Measurements from ENCODE around the gene SORCS2. TPM values are rescaled to one million over a fixed set of nuclear protein-coding genes. Genes with fewer than 3 reads are reported as not detected.

Gene SORCS2
- total RNA-seq, 1 donor from 2014 or later = 29.5 TPM

- Mint-ChIP-seq H3K36me3 (ENCODE audit: unreplicated experiment) (peaks cover 8% of the 10 kb centered on the region), H3K4me3 (ENCODE audit: unreplicated experiment) (no peak overlapping the region), H3K9me3 (ENCODE audit: unreplicated experiment) (no peaks in the 10 kb centered on the region), H3K27me3 (ENCODE audit: unreplicated experiment) (peaks cover 10% of the 10 kb centered on the region), H3K27ac (ENCODE audit: unreplicated experiment) (no peak overlapping the region), H3K4me1 (ENCODE audit: low read depth, unreplicated experiment) (no peaks in the 10 kb centered on the region)
- no peak for DNase-seq
- TF ChIP-seq CTCF (IDR thresholded peaks at IDR 0.05; ENCODE audit: partially characterized antibody, unreplicated experiment) = no peak
Measured at GRCh38 chr4:7727749-7728148, 535.4 kb downstream of the SORCS2 start.

GRCh38 chr4:7731437-7731836 lies 539.1 kb downstream of the SORCS2 start:
- TF ChIP-seq CTCF (IDR thresholded peaks at IDR 0.05; ENCODE audit: partially characterized antibody, unreplicated experiment) = no peak
- H3K27me3 Mint-ChIP-seq (ENCODE audit: unreplicated experiment) = peaks cover 6% of the 10 kb centered on the region
- peaks cover 8% of the 10 kb centered on the region for H3K36me3 Mint-ChIP-seq (ENCODE audit: unreplicated experiment)
- H3K4me3 Mint-ChIP-seq (ENCODE audit: unreplicated experiment) = no peak overlapping the region
- H3K9me3 Mint-ChIP-seq (ENCODE audit: unreplicated experiment) = no peaks in the 10 kb centered on the region
- H3K27ac Mint-ChIP-seq (ENCODE audit: unreplicated experiment) = no peak overlapping the region
- no peaks in the 10 kb centered on the region for H3K4me1 Mint-ChIP-seq (ENCODE audit: low read depth, unreplicated experiment)
- DNase-seq = no peak

- no peak for DNase-seq
- Mint-ChIP-seq H3K27ac (ENCODE audit: unreplicated experiment) (no peak overlapping the region), H3K4me3 (ENCODE audit: unreplicated experiment) (no peak overlapping the region), H3K4me1 (ENCODE audit: low read depth, unreplicated experiment) (no peaks in the 10 kb centered on the region), H3K9me3 (ENCODE audit: unreplicated experiment) (no peaks in the 10 kb centered on the region), H3K36me3 (ENCODE audit: unreplicated experiment) (peaks cover 8% of the 10 kb centered on the region), H3K27me3 (ENCODE audit: unreplicated experiment) (peaks cover 6% of the 10 kb centered on the region)
- no peak for TF ChIP-seq CTCF (IDR thresholded peaks at IDR 0.05; ENCODE audit: partially characterized antibody, unreplicated experiment)
Measured at GRCh38 chr4:7732263-7732662, 539.9 kb downstream of the SORCS2 start.

GRCh38 chr4:7733201-7733600 lies 540.9 kb downstream of the SORCS2 start:
- no peak for TF ChIP-seq CTCF (IDR thresholded peaks at IDR 0.05; ENCODE audit: partially characterized antibody, unreplicated experiment)
- Mint-ChIP-seq H3K36me3 (ENCODE audit: unreplicated experiment) (peaks cover 8% of the 10 kb centered on the region), H3K9me3 (ENCODE audit: unreplicated experiment) (no peaks in the 10 kb centered on the region), H3K4me1 (ENCODE audit: low read depth, unreplicated experiment) (no peaks in the 10 kb centered on the region), H3K27ac (ENCODE audit: unreplicated experiment) (no peak overlapping the region), H3K27me3 (ENCODE audit: unreplicated experiment) (peaks cover 6% of the 10 kb centered on the region), H3K4me3 (ENCODE audit: unreplicated experiment) (no peak overlapping the region)
- DNase-seq = no peak

- H3K27ac Mint-ChIP-seq (ENCODE audit: unreplicated experiment) = no peak overlapping the region
Measured at GRCh38 chr4:7733801-7734650, 541.7 kb downstream of the SORCS2 start.

More at GRCh38 chr4:7733801-7734650, 541.7 kb downstream of the SORCS2 start:
- no peak for TF ChIP-seq CTCF (IDR thresholded peaks at IDR 0.05; ENCODE audit: partially characterized antibody, unreplicated experiment)
- Mint-ChIP-seq H3K4me1 (ENCODE audit: low read depth, unreplicated experiment) (no peaks in the 10 kb centered on the region), H3K9me3 (ENCODE audit: unreplicated experiment) (no peaks in the 10 kb centered on the region), H3K36me3 (ENCODE audit: unreplicated experiment) (peaks cover 8% of the 10 kb centered on the region), H3K27me3 (ENCODE audit: unreplicated experiment) (peaks cover 6% of the 10 kb centered on the region), H3K4me3 (ENCODE audit: unreplicated experiment) (no peak overlapping the region)
- no peak for DNase-seq
